GM19452 (cell line): ENCODE measurements around the gene GALNT9.

Experiments used
- ATAC-seq: cut with Tn5 transposase; IDR thresholded peaks from one replicate; pipeline ENCODE4 v1.9.1; 2021; ENCODE audit not compliant: unreplicated experiment

The GALNT9 gene

DNA sequence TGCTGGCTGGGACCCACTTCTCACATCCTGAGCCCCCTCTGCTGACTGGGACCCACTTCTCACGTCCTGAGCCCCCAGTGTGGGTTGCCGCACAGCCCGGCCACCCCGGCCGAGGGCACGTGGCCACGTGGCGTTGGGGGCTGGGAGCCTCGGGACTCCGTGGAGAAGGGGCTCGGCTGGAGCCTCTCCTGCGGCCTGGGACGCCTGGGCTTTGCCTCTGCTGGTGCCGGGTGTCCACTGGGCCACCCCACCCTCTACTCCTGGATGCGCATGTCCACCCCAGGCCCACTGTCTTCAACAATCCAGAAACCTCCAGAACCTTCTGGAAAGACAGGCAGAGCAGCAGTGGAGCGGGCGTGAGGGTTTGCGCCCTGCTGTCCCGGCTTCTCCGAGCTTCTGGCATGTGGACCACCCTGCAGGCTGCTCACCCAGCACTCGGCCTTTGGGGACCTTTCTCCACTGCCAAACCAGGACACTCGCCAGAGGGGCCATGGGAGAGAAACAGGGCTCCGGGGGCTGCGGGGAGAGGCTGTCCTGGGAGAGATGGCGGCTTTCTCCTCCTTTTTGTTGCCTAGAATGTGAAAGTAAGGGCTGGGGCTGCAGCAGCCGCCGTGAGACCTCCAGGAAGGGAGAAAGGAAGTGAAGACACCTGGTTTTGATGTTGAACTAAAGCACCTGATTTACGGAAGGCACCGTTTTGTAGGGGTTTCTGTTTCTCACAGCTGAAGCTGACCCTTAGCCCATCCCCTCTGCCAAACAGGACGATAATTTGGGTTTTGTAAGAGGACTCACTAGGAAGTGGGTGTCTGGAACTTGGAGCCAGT, 155.2 kb downstream of the GALNT9 start:
- ATAC-seq, result no peak

DNA sequence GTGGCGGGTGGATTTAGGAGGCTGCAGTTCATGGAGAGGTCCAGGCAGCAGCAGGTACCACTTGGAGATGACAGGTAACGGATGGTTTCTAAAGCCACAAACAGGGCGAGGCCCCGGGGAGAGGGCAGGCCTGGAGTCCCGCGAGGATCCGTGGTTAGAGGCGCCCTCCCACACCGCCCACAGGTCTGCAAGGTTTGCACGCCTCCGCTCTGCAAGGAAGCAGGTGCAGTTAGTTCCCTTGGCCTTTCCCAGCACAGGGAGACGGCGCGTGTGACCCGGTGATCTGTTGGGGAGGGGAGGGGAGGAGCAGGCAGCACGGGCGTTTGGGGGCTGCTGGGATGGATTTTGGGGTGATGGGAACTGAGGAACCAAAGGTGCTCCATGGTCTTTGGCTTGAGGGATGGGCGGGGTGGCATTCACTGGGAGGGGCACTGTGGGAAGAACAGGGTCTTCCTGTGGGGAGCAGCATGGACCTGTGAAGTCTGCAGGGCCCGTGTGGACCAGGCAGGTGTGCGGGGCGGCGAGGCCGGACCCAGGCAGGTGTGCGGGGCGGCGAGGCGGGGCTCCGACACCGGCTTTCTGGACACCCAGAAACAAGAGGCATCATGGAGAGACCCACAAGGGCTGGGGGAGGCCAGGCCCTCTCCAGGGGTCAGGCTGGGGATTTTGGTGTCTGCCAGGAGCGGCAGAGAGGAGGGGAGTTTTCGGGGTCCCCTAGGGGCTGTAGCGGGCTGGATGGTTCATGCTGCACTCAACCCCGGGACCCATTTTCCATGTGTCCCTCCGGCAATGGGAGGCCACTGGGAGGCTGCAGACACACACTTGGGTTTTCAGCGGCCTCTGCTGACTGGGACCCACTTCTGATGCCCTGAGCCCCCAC, 156.0 kb downstream of the GALNT9 start:
- no peak for ATAC-seq

DNA sequence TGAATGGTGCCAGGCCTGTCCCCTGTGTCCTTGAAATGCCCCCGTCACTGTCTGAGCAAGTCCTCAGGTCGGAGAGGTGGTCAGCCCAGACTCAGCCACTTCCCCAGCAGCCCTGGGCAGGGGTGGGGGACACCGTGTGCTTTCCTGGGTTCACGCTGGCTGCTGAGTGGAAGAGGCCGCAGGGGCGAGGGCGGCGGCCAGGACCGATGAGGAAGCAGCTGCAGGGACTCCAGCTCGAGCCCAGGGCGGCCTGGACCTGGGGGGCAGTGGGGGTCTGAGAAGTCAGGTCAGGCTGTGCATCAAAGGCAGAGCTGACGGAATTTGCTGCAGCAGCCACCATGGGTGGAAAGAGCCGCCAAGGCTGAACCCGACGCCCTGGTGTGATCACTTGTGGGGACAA, 156.8 kb downstream of the GALNT9 start:
- ATAC-seq, result no peak

DNA sequence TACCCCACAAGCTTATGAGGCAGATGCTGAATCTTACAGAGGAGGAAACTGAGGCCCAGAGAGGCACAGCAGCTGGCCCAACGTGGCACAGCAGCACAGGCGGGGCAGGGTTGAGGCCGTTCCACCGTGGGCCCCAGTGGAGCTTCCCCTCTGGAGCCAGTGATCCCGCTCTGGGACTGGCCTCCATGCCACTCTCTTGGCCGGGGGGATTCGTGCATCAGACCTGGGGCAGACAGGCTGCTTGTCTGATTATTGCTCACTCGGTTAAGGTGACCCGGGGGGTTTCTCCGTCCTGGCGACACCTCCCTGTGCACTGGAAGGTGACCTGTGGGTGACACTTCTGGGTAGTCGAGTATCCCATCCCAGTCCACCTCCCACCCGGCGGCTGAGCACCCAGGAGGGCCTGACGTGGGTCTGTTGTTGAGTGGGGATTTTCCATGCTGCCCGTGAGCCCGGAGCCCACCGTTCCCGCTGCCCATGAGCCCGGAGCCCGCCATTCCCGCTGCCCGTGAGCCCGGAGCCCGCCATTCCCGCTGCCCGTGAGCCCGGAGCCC, 157.3 kb downstream of the GALNT9 start:
- no peak for ATAC-seq

DNA sequence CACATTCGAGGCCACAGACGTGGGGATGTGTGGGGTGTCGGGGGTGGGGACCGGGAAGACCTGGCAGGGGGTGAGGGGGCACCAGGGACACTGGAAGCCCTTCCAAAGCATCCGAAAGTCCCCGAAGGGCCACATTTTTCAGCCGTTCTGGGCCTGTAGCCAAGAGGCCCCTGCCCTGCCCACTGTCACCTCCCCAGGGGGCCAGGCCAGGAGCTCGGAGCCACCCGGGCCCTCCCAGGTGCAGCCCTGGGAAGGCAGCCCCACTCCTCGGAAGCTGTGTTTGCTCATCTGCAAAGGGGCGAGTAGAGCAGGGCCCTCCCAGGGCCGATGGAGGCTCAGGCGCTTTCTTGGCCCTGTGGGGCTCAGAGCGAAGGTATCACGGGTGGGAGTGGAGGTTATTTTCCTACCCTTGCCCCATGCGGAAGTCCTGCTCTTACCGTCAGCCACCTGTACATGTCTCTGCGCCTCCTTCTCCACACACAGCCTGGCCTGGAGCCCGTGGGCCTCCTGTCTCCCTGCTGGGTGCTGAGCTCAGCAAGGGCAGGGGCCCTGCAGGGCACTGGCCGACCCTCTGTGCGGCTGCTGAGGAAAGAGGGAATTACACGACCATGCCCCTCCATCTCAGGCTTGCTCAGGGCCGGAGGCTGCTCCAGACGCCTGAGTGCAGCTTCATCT, 158.0 kb downstream of the GALNT9 start:
- no peak for ATAC-seq

DNA sequence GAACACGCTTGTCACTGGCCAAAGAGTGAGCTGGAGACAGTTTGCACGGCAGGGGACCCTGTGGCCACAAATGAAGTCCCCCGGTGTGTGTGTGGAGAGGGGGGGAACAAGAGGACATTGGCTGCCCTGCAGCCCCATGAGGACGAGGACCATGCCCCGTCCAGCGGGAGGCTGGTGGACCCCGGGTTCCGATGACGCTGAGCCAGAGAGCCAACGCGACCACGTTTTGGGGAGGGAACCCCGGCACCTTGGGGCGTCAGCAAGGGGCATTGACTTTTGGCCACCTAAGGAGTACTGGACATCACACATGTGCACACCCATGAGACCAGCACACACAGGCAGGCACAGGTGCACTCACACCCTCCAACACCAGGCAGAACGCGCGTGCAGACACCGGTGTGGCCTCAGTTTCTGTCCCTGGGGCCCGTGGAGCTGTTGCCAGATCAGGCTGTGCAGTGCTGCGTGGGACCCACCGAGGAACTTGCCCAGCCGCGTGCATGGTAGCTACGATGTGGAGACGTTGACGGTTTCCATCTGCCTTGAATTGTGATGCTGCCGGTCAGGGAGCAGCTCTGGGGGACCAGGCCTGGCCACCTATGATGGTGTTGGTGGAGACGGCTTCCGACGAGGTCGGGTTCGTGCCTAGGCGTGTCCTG, 158.6 kb downstream of the GALNT9 start:
- ATAC-seq, result no peak

DNA sequence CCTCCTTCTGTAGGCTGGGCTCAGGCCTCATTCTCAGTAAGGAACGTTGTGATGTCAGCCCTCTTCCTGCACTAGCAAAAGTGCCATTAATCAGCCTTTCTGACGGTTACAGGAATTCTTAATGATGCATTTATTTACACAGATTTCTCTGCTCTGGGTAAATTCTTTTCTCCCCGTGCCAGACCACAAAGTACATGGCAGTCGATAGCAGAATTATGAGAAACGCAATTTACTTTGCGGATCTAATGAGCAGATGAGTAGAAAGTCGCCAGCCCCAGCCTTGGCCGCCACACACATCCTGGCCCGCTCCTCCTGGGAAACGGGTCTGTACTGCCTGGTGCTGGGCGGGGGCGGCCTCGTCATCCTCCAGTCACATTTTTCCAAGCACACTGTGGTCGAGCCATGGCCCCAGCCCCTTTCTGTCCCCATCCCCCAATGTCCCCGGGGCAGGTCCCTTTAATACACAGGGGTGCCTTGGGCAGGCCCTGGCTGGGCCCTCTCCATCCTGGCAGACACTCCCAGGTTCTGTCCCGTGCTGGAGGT, 159.2 kb downstream of the GALNT9 start:
- ATAC-seq, result no peak

DNA sequence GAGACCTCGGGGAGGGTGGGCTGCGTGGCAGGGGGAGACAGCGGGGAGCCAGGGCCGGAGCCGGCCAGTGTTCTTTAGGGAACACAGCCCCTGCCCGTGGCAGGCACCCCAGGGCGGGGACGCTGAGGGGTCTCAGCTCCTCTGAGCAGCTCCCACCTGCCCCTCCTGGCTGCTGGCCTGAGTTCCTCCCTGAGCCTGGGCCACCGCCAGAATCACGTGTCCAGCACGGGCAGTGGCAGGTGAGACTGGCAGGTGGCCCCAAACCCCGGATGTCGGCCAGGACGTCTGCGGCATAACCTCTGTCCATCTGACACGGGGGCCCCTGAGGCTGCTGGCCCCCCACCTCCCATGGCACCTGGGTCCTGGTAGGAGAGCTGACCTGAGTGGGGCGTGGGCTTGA, 160.0 kb downstream of the GALNT9 start:
- no peak for ATAC-seq

DNA sequence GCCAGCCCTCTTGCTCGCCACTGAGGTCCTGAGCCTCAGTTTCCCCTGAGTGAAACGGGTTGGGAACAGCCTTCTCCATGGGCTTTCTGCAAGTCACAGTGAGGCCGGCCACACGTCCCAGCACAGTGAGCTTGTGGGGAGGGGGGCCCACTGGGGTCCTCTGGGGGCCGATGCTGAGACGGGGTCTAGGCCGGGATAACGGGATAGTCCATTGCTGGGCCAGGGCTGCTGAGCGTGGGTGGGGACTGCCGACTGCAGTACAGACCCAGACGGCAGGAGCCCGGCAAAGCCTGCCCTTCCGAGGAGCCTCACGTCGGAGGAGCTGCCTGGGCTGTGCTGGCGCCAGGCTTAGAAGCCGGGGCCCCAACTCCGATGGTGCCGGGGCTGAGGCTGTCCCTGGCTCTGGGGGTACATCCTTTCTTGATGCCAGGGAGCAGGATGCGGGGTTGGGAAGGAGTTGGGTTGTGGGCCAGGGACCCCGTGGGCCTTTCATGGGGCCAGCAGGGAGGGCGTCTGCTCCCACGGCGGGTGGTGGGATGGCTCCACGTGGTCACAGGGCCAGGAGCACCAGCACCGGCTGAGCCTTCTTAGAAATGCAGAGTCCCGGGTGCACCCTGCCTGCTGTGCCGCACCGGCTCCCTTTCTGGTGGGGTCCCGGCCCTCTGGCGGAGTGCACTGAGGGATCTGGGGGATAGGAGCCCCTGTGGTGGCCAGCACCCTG, 160.9 kb downstream of the GALNT9 start:
- ATAC-seq, result no peak

DNA sequence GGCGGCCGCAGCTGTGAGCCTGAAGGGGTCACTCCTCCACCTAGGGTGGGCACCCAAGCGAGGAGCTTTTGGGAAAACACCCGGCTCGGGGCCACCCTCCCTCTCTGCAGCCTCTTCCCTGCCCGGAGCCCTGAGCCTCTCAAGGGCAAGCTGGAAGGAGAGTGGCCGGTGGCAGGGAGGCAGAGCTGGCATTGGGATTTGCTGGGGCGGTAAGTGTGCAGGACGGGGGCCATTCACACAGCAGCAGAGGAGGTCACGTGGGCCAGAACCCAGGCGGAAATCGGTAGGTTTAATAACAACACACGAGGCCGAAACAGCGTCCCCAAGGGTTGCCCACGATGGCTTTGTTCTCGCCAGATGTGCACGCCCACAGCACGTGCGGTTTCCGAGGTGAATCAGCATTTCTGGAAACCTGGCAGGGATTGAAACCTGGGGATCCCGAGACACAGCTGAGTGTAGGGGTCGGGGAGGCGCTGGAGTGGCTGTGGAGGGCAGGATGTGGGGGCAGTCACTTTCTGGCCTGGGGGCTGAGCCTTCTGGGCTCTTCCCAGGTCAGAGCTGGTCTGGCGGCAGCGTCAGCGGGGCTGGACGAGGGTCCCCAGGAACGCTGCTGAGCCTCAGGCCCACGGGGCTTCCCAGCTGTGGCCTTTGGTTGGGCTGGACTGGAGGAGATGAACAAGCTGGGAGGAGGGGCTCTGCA, 161.6 kb downstream of the GALNT9 start:
- no peak for ATAC-seq

DNA sequence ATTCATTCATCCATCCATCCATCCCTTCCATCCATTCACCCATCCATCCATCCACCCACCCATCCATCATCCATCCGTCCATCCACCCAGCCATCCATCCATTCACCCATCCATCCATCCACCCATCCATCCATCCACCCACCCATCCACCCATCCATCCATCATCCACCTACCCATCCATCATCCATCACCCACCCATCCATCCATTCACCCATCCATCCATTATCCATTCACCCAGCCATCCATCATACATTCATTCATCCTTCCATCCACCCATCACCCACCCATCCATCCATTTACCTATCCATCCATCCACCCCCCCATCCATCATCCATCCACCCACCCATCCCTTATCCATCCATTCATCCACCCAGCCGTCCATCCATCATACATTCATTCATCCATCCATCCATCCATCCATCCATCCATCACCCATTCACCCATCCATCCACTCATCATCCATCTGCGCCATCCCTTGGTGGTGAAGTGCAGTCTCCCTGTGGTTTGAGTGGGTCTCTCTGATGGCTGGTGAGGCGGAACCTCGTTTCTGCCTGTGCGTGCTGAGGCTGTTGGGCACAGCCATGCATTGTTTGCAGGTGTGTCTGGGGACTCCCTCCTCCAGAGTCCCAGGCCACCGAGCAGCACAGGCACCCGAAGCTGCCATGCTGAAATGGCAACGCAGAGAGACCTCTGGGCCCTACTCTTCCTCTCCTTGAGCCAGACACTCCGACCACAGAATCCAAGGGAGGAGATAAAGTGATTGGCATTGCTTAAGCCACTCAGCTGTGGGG, 162.4 kb downstream of the GALNT9 start:
- ATAC-seq, result no peak

DNA sequence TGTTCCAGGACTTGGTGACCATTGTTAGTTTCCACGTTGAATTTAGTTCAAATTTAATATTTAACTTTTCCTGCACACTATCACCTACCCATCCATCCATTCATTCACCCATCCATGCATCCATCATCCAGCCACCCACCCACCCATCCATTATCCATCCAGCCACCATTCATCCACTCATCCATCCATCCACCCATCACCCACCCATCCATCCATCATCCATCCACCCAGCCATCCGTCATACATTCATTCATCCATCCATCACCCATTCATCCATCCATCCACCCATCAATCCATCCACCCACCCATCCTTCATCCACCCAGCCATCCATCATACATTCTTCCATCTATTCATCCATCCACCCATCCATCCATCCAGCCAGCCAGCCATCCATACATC, 163.3 kb downstream of the GALNT9 start:
- ATAC-seq, result no peak

DNA sequence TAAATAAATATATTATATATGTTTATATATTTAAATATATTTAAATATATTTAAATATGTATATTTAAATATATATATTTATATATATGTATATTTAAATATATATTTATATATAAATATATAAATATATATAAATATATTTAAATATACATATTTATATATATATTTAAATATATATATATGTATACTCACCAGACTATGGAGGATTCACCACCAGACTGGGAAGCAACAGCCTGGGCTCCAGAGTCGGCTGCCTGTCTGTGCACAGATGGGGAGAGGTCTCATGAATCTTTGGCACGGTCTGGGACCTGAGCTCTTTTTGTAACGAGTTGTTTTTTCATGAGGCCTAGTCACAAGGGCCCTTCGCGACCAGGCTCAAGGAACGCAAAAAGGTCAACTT, 163.8 kb downstream of the GALNT9 start:
- ATAC-seq, result no peak

DNA sequence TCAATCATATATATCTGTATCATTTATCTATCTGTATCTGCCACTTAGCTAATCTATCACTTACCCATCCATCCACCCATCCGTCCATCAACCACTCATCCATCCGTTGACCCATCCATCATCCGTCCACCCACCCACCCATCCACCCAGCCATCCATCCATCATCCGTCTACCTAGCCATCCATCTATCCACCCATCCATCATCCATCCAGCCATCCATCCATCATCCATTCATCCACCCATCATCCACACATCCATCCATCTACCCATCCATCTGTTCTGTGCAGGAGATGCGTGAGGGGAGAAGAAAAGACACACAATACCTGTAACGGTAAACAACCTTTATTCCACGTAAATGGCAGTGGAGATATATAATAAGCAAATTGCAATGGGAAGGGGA, 165.0 kb downstream of the GALNT9 start:
- no peak for ATAC-seq

DNA sequence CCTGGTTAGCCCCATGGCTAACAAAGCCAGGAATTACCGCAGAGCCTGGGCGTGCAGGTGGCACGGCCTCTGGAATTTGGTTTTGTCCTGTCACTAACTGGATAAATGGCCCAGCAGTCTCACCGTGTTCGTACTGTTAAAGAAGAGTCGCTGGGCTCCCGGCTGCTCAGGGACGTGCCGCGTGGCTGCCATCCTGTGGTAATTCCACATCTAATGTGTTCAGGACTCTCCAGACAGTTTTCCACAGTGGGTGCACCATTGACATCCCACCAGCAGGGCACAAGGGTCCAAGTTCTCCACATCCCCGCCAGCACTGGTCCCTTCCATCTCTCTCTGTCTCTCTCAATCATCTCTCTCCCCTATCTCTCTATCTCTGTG, 165.5 kb downstream of the GALNT9 start:
- no peak for ATAC-seq

DNA sequence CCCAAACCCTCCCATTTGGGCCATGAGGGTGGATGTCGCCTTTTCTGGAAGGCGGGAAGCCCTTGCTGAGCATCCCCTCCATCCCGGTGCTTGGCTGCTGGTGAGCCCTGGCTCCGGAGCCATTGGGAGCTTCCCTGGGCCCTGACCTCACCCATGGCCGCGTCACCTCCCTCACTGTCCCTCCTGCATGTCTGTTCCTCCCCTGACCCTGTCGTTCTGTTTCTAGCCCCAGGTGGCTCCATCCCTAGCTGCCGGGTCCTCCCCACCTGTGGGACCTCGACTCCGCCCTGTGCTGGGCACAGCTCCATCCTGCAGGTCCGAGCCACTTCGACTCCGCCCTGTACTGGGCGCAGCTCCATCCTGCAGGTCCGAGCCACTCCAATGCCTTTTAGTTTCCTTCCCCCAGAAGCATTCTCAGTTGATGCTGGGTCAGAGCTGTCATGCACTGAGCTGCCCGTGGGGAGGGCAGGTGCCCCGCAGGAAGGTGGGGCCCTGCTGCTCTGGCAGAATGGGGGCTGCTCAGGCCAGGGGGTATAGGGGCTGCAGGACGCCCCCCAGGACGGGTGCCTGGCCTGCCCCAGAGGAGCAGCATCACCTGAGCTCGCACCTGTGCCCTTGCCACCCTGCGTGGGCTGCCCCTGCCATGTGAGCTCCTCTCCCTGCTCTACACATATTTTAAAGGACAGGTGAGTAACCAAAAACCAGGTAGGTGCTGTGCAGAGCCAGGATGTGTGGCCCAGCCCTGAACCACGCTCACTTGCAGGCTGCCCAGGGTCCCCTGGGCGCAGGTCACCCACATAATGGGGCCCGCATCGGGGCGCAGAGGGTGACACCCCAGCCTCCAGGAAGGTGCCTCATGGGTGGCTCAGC, 166.1 kb downstream of the GALNT9 start:
- ATAC-seq, result no peak

DNA sequence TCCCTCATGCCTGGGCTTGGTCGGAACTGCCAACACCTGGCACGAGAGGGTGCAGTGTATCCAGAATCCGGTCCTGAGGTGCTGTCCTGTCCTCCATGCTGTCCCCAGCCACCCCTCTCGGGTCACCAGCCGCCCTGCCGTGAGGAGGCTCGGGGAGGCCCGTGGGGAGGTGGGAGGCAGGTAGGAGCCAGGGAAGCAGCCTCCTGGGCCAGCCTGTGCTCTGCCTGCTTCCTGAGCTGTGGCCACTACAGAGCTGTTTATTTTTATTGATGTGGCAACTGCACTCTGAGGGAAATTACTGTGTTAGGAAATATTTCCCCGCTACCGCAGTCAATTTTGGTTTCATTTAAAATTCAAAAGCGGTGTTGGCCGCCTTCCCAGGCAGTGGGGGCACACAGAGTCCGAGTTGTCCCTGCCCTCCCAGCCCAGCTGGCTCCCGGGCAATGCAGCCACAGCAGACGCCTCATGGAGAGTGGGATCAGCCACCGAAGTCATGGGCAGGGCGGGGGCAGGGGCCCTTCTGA, 166.8 kb downstream of the GALNT9 start:
- no peak for ATAC-seq
